ENCODE measurements around the gene CSGALNACT2. TPM values are rescaled to one million over a fixed set of nuclear protein-coding genes. Genes with fewer than 3 reads are reported as not detected.

CSGALNACT2 gene
- total and polyA plus RNA-seq, 9 of the 15 experiments (the other 6 are each of a cell fraction or from before 2014, with no cell fraction given): 1.4 to 7.3 (median 3.5) TPM

DNA sequence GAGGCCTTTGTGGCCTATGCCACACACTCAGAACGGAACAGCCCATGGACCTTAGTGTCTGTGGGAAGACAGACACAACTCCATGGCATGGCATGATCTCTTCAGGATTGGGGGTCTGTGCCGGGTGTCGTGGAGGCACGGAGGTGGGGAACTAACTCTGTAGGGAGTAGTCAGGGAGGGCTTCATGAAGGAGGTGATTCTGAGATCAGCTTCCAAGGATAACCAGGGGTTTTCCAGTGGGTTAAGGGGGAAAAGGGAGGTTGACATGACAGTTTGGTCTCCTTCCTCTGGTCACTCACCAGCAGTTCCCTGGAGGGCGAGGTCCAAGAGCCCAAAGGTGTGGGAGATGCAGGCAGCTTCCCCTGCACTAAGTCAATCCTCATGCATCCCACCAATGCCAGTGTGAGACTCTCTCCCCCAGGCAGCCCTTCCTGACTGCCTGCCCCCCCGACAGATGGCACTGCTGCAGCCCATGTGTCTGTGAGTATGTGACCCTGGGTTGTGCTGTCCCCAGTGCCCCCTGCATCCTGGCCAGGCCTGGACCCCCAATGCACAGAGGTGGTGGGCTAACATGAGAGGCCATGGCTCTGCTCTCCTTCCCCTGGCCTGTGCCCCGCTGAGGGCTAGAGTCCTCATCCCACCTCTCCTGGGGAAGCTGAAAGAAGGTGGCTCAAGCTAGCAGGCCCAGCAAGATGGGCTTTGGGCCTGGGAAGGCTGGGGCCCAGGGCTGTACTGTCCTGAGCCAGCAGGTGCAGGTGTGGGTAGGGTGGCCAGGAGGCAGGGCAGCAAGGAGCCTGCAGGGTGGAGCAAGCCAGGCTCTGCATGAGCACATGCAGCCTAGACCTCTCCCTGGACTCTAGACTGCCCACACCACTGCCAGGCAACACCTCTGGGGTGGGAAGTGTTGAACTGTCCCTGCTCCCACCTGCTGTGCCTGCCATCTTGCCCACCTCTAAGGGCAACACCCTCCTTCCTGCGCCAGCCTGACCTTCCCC lies 88.9 kb downstream of the CSGALNACT2 start:
- BruUV-seq (replicated peaks): no TSS peak
- in situ Hi-C loops (cut with MboI): no loop called here
- peaks cover 9 to 64% of the 10 kb centered on the region in 2 experiments; a peak in 4 of 5 replicates for H3K27me3 ChIP-seq (ENCODE audit: control insufficient read depth in 2 of 2, insufficient read depth in 2 of 2, low read length in 2 of 2)
- intact Hi-C loops (cut with micrococcal nuclease): no loop called here
- H4K20me1 ChIP-seq (replicated peaks; ENCODE audit: control insufficient read depth, insufficient read depth, low read length): peaks cover 18% of the 10 kb centered on the region; the same call in 1 of the 2 replicates
- ChIA-PET POLR2A (no interaction called here), CTCF (ENCODE audit: low intra/inter-chr PET ratio) (no interaction called here)
- H3K9me3 ChIP-seq (replicated peaks; ENCODE audit: control insufficient read depth, insufficient read depth, low read depth, low read length): no peaks in the 10 kb centered on the region
- H2AFZ ChIP-seq (ENCODE audit: low read depth, low read length): no peak overlapping the region
- peaks cover 0 to 25% of the 10 kb centered on the region in 2 experiments; a peak in 1 of 5 replicates for H3K4me1 ChIP-seq (replicated peaks in 1 of 2; ENCODE audit: control insufficient read depth in 2 of 2, insufficient read depth in 2 of 2, low read length in 2 of 2)
- no peak overlapping the region for H3K4me3 ChIP-seq
- no peaks in the 10 kb centered on the region for H3K36me3 ChIP-seq (ENCODE audit: control insufficient read depth, insufficient read depth, low read length)
- H3K9ac ChIP-seq (ENCODE audit: insufficient read depth in 1 of 2, low read depth in 2 of 2, low read length in 2 of 2): peak overlapping the region in 1 of 2 experiments; percentile 27; a peak in 1 of 4 replicates
- H3K79me2 ChIP-seq (ENCODE audit: control insufficient read depth, insufficient read depth, low read length): no peaks in the 10 kb centered on the region
- no peak overlapping the region for H3K27ac ChIP-seq (ENCODE audit: extremely low read depth, low read depth, low read length)
- FAIRE-seq: no peak
- WGBS (ENCODE audit: insufficient coverage, low coverage, missing lambda C conversion rate): 5% methylated on average over 8 of the region's 8 CpGs
- peak; percentile 18; the same call in 1 of the 3 replicates for ATAC-seq
- no peak for DNase-seq (ENCODE audit: extremely low read depth in 1 of 4, low spot score in 3 of 4)
- no peak overlapping the region for H3K4me2 ChIP-seq (ENCODE audit: insufficient read depth, low read length)
- TF ChIP-seq TCF7 (IDR thresholded peaks at IDR 0.05; ENCODE audit: borderline replicate concordance) (no peak), ZFPM2 (CRISPR knock-in tag; IDR thresholded peaks at IDR 0.05) (no peak), ZFP36 (IDR thresholded peaks at IDR 0.05; ENCODE audit: low read depth, low read length, partially characterized antibody) (peak; percentile 80)
- H3K9me1 ChIP-seq (ENCODE audit: control insufficient read depth, insufficient read depth, low read length): peaks cover 15% of the 10 kb centered on the region
